Measurements from ENCODE around the gene ORC3.

The ORC3 gene

GRCh38 chr6:87589693-87590416, at the start of gene ORC3, which contains the start of gene RARS2:
Gene ORC3, plus strand, starts transcription at chr6:87590135. Its CDS starts 34 bp downstream, at chr6:87590169.
Gene RARS2, minus strand, starts transcription at chr6:87589987. Its CDS starts 30 bp downstream, at chr6:87589957.
- peak within 1 kb of the TSS; percentile 77 to 94 for H3K4me3 ChIP-seq (replicated peaks in 1 of 2; ENCODE audit: low read depth in 2 of 2, low read length in 2 of 2)
- TF ChIP-seq CTCF (IDR thresholded peaks at IDR 0.05; ENCODE audit: low read depth, low read length): no peak
- DNase-seq (ENCODE audit: low read depth in 2 of 2): peak; percentile 95

- DNase-seq (ENCODE audit: low read depth in 2 of 2): peak in 1 of 2 donors; percentile 69
- no peak overlapping the region for H3K4me3 ChIP-seq (replicated peaks in 1 of 2; ENCODE audit: low read depth in 2 of 2, low read length in 2 of 2)
- TF ChIP-seq CTCF (IDR thresholded peaks at IDR 0.05; ENCODE audit: low read depth, low read length): no peak
Measured at GRCh38 chr6:87540539-87540938, 49.4 kb upstream of the ORC3 start.

- H3K4me3 ChIP-seq (replicated peaks in 1 of 2; ENCODE audit: low read depth in 2 of 2, low read length in 2 of 2): no peak overlapping the region
- no peak for DNase-seq (ENCODE audit: low read depth in 2 of 2)
- TF ChIP-seq CTCF (IDR thresholded peaks at IDR 0.05; ENCODE audit: low read depth, low read length): no peak
Measured at GRCh38 chr6:87541041-87541440, 48.9 kb upstream of the ORC3 start.

- no peak overlapping the region for H3K4me3 ChIP-seq (replicated peaks in 1 of 2; ENCODE audit: low read depth in 2 of 2, low read length in 2 of 2)
- TF ChIP-seq CTCF (IDR thresholded peaks at IDR 0.05; ENCODE audit: low read depth, low read length): no peak
- DNase-seq (ENCODE audit: low read depth in 2 of 2): peak in 1 of 2 donors; percentile 18
Measured at GRCh38 chr6:87541744-87542143, 48.2 kb upstream of the ORC3 start.

GRCh38 chr6:87543696-87544473, 46.0 kb upstream of the ORC3 start:
- H3K4me3 ChIP-seq (replicated peaks in 1 of 2; ENCODE audit: low read depth in 2 of 2, low read length in 2 of 2): no peak overlapping the region
- TF ChIP-seq CTCF (IDR thresholded peaks at IDR 0.05; ENCODE audit: low read depth, low read length): no peak
- no peak for DNase-seq (ENCODE audit: low read depth in 2 of 2)

- no peak overlapping the region for H3K4me3 ChIP-seq (replicated peaks in 1 of 2; ENCODE audit: low read depth in 2 of 2, low read length in 2 of 2)
- DNase-seq (ENCODE audit: low read depth in 2 of 2): no peak
- TF ChIP-seq CTCF (IDR thresholded peaks at IDR 0.05; ENCODE audit: low read depth, low read length): no peak
Measured at GRCh38 chr6:87544474-87544735, 45.5 kb upstream of the ORC3 start.
